IPS-11a (cell line): Measurements from ENCODE around the gene KCNK4.

Experiments
- H3K4me3 ChIP-seq: one replicate; pipeline ENCODE4 v1.5.1; 2013; ENCODE audit warnings: low read depth, low read length, control low read depth

The KCNK4 gene

DNA sequence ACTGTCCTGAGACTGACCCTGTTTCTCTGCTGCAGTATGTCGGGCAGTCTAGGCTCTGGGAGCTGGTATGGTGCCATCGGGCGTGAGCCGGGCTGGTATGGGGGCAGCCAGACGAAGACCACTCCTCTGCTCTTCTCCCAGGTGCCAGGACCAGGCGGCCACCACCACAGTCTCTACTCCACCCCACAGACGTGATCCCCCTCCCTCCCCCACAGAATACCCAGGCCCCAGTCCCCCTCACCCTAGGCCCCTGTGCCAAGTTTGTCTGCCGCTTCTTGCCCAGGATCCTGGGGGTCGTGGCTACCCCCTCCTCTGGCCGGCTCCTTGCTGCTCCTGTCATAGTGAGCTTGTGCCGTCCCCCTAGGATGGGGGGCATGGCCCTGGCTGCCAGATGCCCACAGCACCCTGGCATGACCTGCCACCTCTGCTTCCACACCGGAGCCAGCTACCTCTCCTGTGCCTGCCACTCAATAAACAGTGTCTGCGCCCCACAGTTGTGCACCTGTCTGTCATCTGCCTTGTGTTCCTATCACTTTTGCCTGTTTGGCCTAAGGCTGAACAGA lies 2.0 kb upstream of the KCNK4 start:
- no peak overlapping the region for H3K4me3 ChIP-seq

DNA sequence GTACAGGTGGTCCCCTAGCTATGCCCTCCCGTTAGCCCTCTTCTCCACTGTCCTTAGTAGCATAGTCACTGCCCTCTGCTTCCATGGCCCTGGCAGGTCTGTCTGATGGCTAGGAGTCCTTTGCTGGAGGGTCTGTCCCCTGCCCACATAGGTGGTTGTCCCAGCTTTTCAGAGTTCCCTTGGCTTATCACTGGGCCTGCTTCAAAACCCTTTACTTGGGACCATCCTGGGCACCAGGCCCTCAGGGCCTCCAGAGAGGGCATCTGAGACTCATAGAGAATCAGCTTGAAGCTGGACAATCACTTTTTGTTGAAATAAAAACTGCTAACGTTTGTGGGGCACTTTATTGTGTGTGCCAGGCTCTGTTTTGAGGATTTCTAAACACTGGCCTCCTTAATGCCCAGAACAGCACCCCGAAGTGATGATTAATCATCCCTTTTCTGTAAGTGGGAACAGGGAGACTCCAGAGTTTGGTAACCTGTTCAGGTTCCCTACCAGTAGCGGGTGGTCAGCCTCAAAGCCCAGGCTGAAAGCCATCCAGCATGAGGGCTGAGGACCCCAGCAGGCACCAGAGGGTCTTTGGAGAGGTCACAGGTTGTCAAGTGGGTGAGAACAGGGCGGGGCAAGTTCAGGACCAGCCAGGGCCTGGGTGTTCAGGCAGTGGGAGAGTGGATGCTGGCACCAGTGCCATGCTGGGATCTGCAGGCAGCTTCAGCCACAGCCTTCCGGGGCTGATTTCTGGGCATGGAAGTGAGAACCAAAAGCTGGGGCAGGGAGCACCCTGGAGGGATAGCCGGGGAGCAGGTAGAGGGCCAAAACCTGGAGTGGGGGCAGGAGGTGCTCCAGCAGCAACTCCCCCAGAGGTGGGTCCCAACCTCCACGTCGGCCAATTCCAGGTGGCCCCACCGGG lies 495 bp upstream of the KCNK4 start:
- H3K4me3 ChIP-seq, result no peak overlapping the region

DNA sequence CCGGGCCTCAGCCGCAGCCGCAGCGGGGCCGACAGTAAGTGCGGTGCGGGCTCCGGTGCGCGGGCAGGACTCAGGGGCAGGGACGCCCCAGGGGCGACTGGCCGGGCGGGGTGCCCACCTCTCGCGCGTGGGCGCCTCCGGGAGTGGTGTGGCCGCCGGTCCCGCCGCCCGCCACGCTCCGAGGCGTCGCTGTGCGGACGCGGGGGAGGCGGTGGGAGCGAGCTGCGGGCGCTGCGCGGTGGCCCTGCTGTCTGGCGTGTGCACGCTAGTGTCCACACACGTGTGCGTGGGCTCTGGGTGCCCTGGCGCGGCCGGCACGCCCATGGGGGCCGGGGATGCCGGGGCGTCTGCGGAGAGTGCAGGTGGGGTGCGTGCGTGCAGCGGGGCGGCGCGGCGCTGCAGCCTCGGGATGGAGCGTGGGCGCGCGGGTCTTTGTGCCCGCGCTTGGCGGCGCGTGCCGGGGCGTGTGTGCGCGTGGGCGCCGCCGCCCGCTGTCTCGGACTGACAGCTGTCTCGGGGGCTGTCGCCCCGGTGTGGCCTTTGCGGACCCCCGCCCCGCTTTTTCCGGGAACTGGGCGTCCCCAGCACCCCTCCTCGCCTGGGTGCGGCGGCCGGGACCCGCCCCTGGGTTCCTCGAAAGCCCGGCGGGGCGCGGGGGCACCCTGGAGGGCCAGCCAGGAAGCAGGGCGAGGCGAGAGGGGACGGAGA lies 804 bp downstream of the KCNK4 start:
- H3K4me3 ChIP-seq, result peak overlapping the region; percentile 39

GRCh38 chr11:64292460-64293254 lies 1.6 kb downstream of the KCNK4 start:
- peak overlapping the region; percentile 39 for H3K4me3 ChIP-seq

GRCh38 chr11:64294774-64295173 lies 3.7 kb downstream of the KCNK4 start:
- H3K4me3 ChIP-seq, result no peak overlapping the region

DNA sequence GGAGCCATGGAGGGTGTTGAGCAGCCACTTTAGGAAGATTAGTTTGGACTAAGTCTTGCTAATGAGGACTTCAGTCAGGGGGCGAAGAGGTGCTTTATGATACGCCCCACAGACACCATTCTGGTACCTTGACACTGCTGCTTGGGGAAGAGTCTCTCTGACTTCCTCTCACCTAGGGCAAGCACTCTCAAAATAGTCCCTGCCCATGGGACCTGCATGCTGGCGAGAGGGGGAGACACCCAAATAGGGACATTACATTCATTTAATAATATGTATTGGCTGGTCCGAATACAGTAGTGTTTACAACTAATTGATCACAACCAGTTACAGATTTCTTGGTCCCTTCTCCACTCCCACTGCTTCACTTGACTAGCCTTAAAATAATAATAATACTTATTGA lies 4.7 kb downstream of the KCNK4 start:
- H3K4me3 ChIP-seq, result no peak overlapping the region

GRCh38 chr11:64296236-64296635 lies 5.1 kb downstream of the KCNK4 start:
- no peak overlapping the region for H3K4me3 ChIP-seq

GRCh38 chr11:64296830-64297698 lies 6.0 kb downstream of the KCNK4 start:
- no peak overlapping the region for H3K4me3 ChIP-seq

DNA sequence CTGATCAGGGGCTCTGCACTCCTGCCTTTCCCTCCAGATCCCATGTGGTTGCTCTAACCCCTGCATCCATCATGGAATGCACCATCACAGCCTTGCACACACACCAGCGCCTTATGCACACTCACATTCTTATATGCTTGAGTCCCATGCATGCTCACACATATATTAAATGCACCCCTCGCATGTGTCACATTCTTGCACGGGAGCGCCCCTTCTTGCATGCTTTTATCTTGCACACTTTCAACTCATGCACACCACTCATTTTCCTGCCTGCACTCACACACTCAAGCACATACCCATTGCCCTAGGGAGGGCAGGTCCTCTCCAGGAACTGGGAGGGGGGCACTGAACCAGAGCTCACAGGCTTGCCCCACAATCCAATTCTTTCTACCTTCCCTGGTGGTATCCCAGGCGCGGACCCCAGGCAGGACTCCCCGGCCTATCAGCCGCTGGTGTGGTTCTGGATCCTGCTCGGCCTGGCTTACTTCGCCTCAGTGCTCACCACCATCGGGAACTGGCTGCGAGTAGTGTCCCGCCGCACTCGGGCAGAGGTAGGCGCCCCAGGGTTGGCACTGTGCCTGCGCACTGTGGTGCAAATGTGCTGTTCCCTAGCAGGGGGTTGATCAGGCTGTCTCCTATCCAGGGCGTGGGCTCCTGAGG lies 6.7 kb downstream of the KCNK4 start:
- no peak overlapping the region for H3K4me3 ChIP-seq

- H3K4me3 ChIP-seq, result peak overlapping the region; percentile 4
These were observed 8.1 kb downstream of the KCNK4 start for GRCh38 chr11:64298966-64299846.

GRCh38 chr11:64299847-64300648 lies 8.9 kb downstream of the KCNK4 start, which contains the start of gene CATSPERZ:
Gene CATSPERZ, plus strand, starts transcription at chr11:64300358. Its CDS starts 53 bp downstream, at chr11:64300411.
- H3K4me3 ChIP-seq, result peak within 1 kb of the TSS; percentile 4

DNA sequence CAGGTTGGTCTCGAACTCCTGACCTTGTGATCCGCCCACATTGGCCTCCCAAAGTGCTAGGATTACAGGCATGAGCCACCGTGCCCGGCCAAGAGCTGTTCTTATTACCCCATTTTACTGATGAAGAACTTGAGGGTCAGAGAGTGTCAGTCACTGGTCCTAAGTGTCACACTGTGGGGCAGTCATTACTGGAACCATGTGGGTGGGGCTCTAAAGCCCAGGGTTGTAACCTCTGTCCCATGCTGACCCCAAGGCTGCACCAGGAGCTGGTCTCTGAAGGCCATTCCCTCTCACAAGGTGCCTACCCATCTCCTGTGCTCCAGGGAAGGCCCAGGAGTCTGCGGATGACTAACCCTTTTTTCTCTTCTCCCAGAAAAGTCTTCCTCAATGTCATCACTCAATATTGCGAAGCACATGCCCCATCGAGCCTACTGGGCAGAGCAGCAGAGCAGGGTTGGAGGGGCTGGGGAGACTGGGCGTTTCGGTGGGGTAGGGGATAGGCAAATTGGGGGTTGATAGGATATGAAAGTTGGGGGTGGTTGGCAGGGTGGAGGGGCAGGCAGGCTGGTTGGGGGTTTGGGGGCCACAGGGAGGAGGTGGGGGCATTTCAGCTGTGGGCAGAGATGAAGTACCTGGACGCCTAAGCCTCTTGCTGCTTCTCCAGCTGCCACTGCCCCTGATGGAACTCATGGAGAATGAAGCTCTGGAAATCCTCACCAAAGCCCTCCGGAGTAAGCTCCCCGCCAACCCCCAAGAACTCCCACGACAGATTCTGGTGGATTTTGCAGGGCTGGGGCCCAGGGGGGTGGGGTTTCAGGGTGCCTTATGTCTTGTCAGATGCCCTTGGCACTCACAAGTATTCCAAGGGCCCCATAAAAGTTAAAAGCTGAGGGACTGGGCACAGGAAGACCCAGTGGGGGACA lies 12.3 kb downstream of the KCNK4 start:
- no peak overlapping the region for H3K4me3 ChIP-seq

GRCh38 chr11:64304032-64304315 lies 12.9 kb downstream of the KCNK4 start:
- peak overlapping the region; percentile 62 for H3K4me3 ChIP-seq

DNA sequence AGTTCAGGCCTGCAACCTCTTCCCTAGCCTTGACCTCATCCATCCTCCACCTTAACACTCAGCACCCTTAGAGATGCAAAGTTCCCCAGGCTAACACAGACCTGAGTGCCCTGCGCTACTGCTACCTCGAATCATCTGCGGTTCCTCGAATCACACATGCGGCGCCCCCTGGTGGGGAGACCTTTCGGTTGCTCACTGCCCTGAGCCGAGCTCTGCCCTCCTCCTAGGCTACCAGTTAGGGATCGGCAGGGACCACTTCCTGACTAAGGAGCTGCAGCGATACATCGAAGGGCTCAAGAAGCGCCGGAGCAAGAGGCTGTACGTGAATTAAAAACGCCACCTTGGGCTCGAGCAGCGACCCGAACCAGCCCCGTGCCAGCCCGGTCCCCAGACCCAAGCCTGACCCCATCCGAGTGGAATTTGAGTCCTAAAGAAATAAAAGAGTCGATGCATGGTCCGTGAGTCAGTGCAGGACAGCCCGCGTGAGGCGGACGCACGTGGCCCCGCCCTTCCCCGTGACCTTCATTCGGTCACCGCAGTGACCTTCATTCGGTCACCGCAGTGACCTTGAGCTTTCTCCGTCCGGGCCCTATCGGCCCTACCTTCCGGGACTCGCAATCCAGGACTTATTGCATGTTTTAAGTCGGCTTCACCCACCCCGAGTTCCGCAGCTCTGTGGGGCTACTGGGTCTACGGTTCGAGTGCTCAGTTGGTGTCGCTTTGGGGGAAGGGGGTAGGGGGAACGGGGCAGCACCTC lies 13.4 kb downstream of the KCNK4 start:
- peak overlapping the region; percentile 62 for H3K4me3 ChIP-seq

DNA sequence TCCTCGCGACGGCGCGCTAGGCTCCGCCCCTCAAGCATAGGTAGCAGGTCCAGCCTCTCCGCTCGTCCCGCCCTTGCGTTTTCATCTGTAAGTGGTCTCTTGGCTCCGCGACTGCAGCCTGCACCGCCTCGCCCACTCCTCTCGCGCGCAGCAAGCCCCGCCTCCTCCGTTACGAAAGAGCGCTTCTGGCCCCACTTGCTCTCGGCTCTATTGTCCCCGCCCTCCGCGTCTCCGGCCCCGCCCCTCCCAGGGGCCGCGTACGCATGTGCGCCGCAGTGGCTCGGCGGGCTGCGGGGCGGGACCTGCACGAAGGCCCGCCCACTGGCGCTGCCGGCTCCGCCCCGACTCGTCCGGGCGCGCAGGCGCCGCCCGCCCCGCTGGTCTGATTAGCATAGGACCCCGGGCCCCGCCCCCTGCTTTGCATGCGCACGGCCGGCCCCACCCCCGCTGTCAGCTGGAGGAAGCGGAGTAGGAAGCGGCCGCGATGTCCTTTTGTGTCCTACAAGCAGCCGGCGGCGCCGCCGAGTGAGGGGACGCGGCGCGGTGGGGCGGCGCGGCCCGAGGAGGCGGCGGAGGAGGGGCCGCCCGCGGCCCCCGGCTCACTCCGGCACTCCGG lies 14.1 kb downstream of the KCNK4 start, which contains the start of gene ESRRA:
Gene ESRRA (plus strand): TSS at position 450 of the 616 bp plus-strand sequence. CDS start 1,656 bp downstream, outside the sequence.
- H3K4me3 ChIP-seq, result peak within 1 kb of the TSS; percentile 83
